Astrocyte (in vitro differentiated cells and primary cell): ENCODE results near the gene EXO1. TPM values are rescaled to one million over a fixed set of nuclear protein-coding genes. Genes with fewer than 3 reads are reported as not detected.

Experiments used
- DNase-seq: peaks from one replicate; pipeline ENCODE4 v3.0.0-alpha.2; 2010; ENCODE audit warnings: low read depth
- FAIRE-seq: peaks from 2 replicates; lab custom pipeline; 2011; peaks lifted over from hg19 to GRCh38; lab: Jason Lieb, UNC
- H2AFZ ChIP-seq: 2 replicates; pipeline ENCODE4 v1.6.0; 2012; ENCODE audit warnings: low read depth, low read length, inconsistent platforms
- H3K27ac ChIP-seq: 2 replicates; pipeline ENCODE4 v1.5.1; 2011; ENCODE audit warnings: low read depth, low read length, inconsistent platforms
- H3K27me3 ChIP-seq: 2 replicates; pipeline ENCODE4 v1.6.0; 2011; ENCODE audit warnings: low read length, inconsistent platforms; ENCODE audit not compliant: insufficient read depth
- H3K36me3 ChIP-seq: 2 replicates; pipeline ENCODE4 v1.5.1; 2011; ENCODE audit warnings: low read length, inconsistent platforms; ENCODE audit not compliant: insufficient read depth
- H3K4me1 ChIP-seq: 2 replicates; pipeline ENCODE4 v1.5.1; 2011; ENCODE audit warnings: low read length, inconsistent platforms; ENCODE audit not compliant: insufficient read depth
- H3K4me2 ChIP-seq: 2 replicates; pipeline ENCODE4 v1.6.0; 2012; ENCODE audit warnings: low read length, inconsistent platforms
- H3K4me3 ChIP-seq: 2 replicates; pipeline ENCODE4 v1.5.1; 2011; ENCODE audit warnings: low read depth, mild to moderate bottlenecking, low read length, inconsistent platforms; ENCODE audit not compliant: insufficient read depth
- H3K79me2 ChIP-seq: 2 replicates; pipeline ENCODE4 v1.6.0; 2012; ENCODE audit warnings: mild to moderate bottlenecking, low read length, inconsistent platforms; ENCODE audit not compliant: insufficient read depth
- H3K9ac ChIP-seq: 2 replicates; pipeline ENCODE4 v1.6.0; 2012; ENCODE audit warnings: mild to moderate bottlenecking, low read length, inconsistent platforms
- H3K9me3 ChIP-seq: 2 replicates; pipeline ENCODE4 v1.5.1; 2012; ENCODE audit warnings: low read depth, mild to moderate bottlenecking, low read length, inconsistent platforms; ENCODE audit not compliant: insufficient read depth
- H4K20me1 ChIP-seq: 2 replicates; pipeline ENCODE4 v1.6.0; 2012; ENCODE audit warnings: low read length, inconsistent platforms; ENCODE audit not compliant: insufficient read depth
- H3K27ac Mint-ChIP-seq: one replicate; pipeline ENCODE4 v1.8.0; 2021; ENCODE audit warnings: mild to moderate bottlenecking, mixed read lengths; ENCODE audit not compliant: unreplicated experiment
- H3K27me3 Mint-ChIP-seq: one replicate; pipeline ENCODE4 v1.8.0; 2021; ENCODE audit warnings: low read depth, mixed read lengths; ENCODE audit not compliant: unreplicated experiment
- H3K36me3 Mint-ChIP-seq: one replicate; pipeline ENCODE4 v1.8.0; 2021; ENCODE audit warnings: low read depth, mixed read lengths; ENCODE audit not compliant: unreplicated experiment
- H3K4me1 Mint-ChIP-seq: one replicate; pipeline ENCODE4 v1.8.0; 2021; ENCODE audit warnings: low read depth, mixed read lengths; ENCODE audit not compliant: unreplicated experiment
- H3K4me3 Mint-ChIP-seq: one replicate; pipeline ENCODE4 v1.8.0; 2021; ENCODE audit warnings: mild to moderate bottlenecking, moderate library complexity, mixed read lengths; ENCODE audit not compliant: unreplicated experiment
- H3K9me3 Mint-ChIP-seq: one replicate; pipeline ENCODE4 v1.8.0; 2021; ENCODE audit warnings: mild to moderate bottlenecking, mixed read lengths; ENCODE audit not compliant: unreplicated experiment
- CTCF ChIP-seq: IDR thresholded peaks from 2 replicates; pipeline ENCODE4 v1.5.1; 2011; ENCODE audit warnings: low read depth, mild to moderate bottlenecking, inconsistent platforms, low read length, moderate library complexity; ENCODE audit not compliant: insufficient read depth
- EZH2 ChIP-seq: IDR thresholded peaks from 2 replicates; pipeline ENCODE4 v1.6.1; 2012; ENCODE audit warnings: mild to moderate bottlenecking, low read length, inconsistent platforms; ENCODE audit not compliant: insufficient read depth
- total RNA-seq: library from RNA; stranded (reverse); gene quantifications from 2 replicates; pipeline ENCODE4 v1.2.1, GENCODE V29; 2021

The EXO1 gene
- total RNA-seq, 1 donor from 2014 or later: 3.8 TPM

GRCh38 chr1:241894016-241894415, 46.0 kb downstream of the EXO1 start:
- H3K9me3 Mint-ChIP-seq: no peaks in the 10 kb centered on the region
- H2AFZ ChIP-seq: no peak overlapping the region
- FAIRE-seq: no peak
- no peaks in the 10 kb centered on the region for H3K4me1 ChIP-seq
- H3K36me3 ChIP-seq: no peaks in the 10 kb centered on the region
- H3K9me3 ChIP-seq: no peaks in the 10 kb centered on the region
- H3K9ac ChIP-seq: no peak overlapping the region
- no peaks in the 10 kb centered on the region for H3K27me3 ChIP-seq
- no peak overlapping the region for H3K27ac ChIP-seq
- TF ChIP-seq EZH2 (no peak), CTCF (no peak)
- H4K20me1 ChIP-seq: no peaks in the 10 kb centered on the region
- H3K4me1 Mint-ChIP-seq: no peaks in the 10 kb centered on the region
- no peaks in the 10 kb centered on the region for H3K79me2 ChIP-seq
- no peaks in the 10 kb centered on the region for H3K36me3 Mint-ChIP-seq
- H3K4me3 Mint-ChIP-seq: no peak overlapping the region
- DNase-seq: no peak
- no peak overlapping the region for H3K27ac Mint-ChIP-seq
- no peaks in the 10 kb centered on the region for H3K27me3 Mint-ChIP-seq
- H3K4me3 ChIP-seq: no peak overlapping the region
- no peak overlapping the region for H3K4me2 ChIP-seq

- no peaks in the 10 kb centered on the region for H3K4me1 Mint-ChIP-seq
- no peak overlapping the region for H3K27ac Mint-ChIP-seq
- TF ChIP-seq CTCF (no peak), EZH2 (no peak)
These were observed 47.0 kb downstream of the EXO1 start for GRCh38 chr1:241895013-241895412.

GRCh38 chr1:241896670-241896962, 48.6 kb downstream of the EXO1 start:
- no peaks in the 10 kb centered on the region for H3K9me3 Mint-ChIP-seq
- no peaks in the 10 kb centered on the region for H3K27me3 ChIP-seq
- no peak for FAIRE-seq
- H3K27me3 Mint-ChIP-seq: no peaks in the 10 kb centered on the region
- H4K20me1 ChIP-seq: no peaks in the 10 kb centered on the region
- no peaks in the 10 kb centered on the region for H3K79me2 ChIP-seq
- no peak overlapping the region for H3K9ac ChIP-seq
- no peak overlapping the region for H3K27ac Mint-ChIP-seq
- H3K4me1 ChIP-seq: no peaks in the 10 kb centered on the region
- no peak overlapping the region for H2AFZ ChIP-seq
- no peak overlapping the region for H3K27ac ChIP-seq
- no peaks in the 10 kb centered on the region for H3K36me3 Mint-ChIP-seq
- no peaks in the 10 kb centered on the region for H3K4me1 Mint-ChIP-seq
- no peaks in the 10 kb centered on the region for H3K9me3 ChIP-seq
- TF ChIP-seq EZH2 (no peak), CTCF (no peak)
- no peak overlapping the region for H3K4me2 ChIP-seq
- DNase-seq: no peak
- H3K4me3 Mint-ChIP-seq: no peak overlapping the region
- no peaks in the 10 kb centered on the region for H3K36me3 ChIP-seq
- H3K4me3 ChIP-seq: no peak overlapping the region

More at GRCh38 chr1:241895013-241895412, 47.0 kb downstream of the EXO1 start:
- Histone ChIP-seq H4K20me1 (no peaks in the 10 kb centered on the region), H3K4me2 (no peak overlapping the region), H3K9me3 (no peaks in the 10 kb centered on the region), H3K4me1 (no peaks in the 10 kb centered on the region), H3K27me3 (no peaks in the 10 kb centered on the region), H3K9ac (no peak overlapping the region), H3K4me3 (no peak overlapping the region), H3K79me2 (no peaks in the 10 kb centered on the region), H3K36me3 (no peaks in the 10 kb centered on the region), H2AFZ (no peak overlapping the region), H3K27ac (no peak overlapping the region)
- no peak for FAIRE-seq
- Mint-ChIP-seq H3K36me3 (no peaks in the 10 kb centered on the region), H3K27me3 (no peaks in the 10 kb centered on the region), H3K4me3 (no peak overlapping the region), H3K9me3 (no peaks in the 10 kb centered on the region)
- no peak for DNase-seq
